GM19324 (cell line): ENCODE data around the gene CADM1.

ENCODE experiments used
- ATAC-seq: cut with Tn5 transposase; IDR thresholded peaks from one replicate; pipeline ENCODE4 v1.9.1; 2021; ENCODE audit warnings: mild to moderate bottlenecking, moderate library complexity; ENCODE audit not compliant: unreplicated experiment, low FRiP score

CADM1 gene

DNA sequence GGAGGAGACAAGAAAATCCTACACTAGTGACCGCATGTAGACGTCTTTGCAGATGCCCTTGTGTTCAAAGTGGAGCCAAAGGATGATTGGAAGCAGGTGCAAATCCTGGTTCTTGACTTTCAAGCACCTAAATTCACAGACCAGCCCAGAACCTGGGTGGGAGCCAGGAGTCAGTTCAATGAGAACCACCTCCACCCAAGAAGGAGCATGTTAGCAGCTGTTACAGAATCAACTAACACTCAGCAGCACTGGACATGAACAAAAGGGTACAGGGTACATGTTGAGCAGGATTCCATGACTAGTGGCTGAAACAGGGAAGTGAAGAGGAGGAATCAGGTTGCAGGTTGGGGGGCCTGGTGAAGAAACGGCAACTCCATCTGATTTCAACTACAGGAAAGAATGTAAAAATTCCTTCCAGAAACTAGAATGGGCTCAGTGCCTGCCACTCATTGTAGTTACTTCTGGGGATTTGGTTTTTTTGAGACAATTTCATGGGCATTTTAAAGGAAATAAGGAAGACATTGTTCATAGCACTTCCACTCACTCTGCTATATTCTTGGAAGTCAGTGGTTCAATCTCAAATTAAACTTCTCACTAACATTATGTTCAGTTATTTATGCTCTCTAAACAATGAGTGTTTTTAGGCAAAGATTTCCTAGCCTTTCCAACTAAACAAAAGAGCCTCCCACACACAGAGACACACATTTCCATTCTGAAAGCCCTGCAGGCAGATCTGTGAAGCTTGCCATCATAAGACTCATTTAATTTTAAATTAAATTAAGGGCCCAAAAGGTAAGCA, 173.3 kb downstream of the CADM1 start:
- ATAC-seq: no peak

GRCh38 chr11:115326526-115326925, 177.7 kb downstream of the CADM1 start:
- no peak for ATAC-seq

DNA sequence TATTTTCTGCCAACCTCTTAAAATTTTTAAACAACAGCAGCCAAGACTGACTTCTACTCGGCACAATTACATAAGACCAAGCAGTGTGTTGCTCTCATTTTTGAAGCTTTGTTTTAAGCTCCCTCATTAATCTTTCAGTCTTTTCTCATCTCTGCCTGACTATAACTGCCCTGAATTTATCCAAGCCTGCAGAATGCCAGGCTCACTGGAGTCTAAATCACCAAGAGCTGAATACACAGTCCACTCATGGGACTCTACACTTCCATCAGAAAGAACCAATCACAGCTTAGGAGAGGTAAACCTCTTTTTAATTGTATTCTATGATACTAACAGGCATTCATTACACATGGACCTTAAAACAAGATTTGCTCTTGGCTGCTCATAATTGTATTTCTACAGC, 178.7 kb downstream of the CADM1 start:
- no peak for ATAC-seq

GRCh38 chr11:115324581-115325432, 179.4 kb downstream of the CADM1 start:
- no peak for ATAC-seq

- no peak for ATAC-seq
Observed at GRCh38 chr11:115322553-115323203, 181.5 kb downstream of the CADM1 start.

- ATAC-seq: no peak
Observed at GRCh38 chr11:115321605-115322289, 182.5 kb downstream of the CADM1 start.

DNA sequence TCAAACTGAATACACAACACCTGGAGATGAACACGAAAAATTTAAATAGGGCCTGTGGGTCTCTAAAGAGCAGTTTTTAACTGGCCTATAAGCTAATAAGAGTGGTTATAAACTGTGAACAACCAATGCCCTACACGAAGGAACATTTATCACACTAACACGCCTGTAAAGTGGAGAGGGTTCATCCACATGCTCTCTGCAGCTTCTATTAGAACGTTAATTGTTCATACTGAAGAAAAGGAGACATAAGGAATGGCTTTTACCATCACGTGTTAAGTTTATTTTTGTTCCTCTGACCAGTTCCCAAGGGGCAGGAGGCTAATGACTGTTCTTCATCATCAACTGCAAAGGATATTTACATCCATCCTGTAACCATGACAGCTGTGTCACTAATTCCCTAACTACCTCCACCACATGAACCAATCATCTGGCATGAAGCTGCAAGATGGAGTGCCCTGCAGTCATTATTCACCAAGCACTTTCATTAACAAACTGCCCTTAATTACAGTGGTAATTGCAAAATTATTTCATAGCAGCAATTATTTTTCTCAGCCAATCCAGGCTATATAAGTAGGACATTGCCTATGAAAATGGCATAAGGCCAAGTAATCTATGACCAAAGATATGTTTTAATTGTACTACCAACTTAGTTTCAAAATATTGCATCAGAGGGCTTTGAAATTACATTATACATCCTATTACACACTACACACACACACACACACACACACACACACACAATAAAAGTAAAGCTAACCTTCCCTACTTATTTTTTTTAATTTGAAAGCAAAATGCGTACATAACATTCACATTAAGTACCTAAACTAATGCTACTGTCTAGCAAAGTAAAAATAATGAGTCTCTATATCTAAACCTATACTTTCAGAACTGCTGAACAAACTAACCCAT, 186.7 kb downstream of the CADM1 start:
- ATAC-seq: no peak

DNA sequence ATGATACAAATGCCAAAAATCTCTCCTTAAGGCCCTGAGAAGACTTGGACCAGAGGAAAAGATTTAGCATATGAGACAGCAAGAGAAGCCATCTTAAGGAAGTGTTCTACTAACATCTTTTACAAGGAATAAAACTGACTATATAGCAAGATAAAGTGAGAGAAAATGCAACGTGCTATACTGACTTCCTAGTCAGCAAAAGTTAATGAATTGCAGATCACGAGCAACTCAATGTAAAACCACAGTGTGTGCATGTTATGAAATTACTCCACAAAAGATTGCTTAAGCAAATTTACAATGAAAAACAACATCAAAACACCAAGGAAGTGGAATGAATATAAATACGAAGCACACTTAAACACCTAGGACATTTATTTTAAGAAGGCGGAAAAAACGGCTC, 187.5 kb downstream of the CADM1 start:
- ATAC-seq: no peak

- ATAC-seq: no peak
Observed at GRCh38 chr11:115314330-115314920, 189.8 kb downstream of the CADM1 start.

- ATAC-seq: no peak
Observed at GRCh38 chr11:115313224-115313838, 190.9 kb downstream of the CADM1 start.

- ATAC-seq: no peak
Observed at GRCh38 chr11:115311949-115312348, 192.3 kb downstream of the CADM1 start.

DNA sequence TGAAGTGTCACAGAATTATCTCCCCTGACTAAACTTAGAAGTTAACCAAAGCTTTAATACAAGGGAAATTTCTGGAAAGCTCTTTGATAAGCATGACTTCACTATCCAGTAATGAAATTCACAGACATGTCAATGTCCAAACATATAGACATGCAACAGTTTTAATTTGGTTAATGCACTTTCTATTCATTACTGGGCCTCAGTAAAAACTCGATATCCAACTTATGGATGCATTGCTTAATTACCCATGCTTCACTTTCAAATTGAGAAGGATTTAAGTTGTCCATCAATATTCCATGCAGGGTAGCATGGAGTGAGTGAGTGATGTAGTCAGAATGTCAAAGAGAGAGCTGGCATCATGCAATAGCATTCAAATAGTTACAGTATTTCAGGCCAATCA, 197.5 kb downstream of the CADM1 start:
- no peak for ATAC-seq

DNA sequence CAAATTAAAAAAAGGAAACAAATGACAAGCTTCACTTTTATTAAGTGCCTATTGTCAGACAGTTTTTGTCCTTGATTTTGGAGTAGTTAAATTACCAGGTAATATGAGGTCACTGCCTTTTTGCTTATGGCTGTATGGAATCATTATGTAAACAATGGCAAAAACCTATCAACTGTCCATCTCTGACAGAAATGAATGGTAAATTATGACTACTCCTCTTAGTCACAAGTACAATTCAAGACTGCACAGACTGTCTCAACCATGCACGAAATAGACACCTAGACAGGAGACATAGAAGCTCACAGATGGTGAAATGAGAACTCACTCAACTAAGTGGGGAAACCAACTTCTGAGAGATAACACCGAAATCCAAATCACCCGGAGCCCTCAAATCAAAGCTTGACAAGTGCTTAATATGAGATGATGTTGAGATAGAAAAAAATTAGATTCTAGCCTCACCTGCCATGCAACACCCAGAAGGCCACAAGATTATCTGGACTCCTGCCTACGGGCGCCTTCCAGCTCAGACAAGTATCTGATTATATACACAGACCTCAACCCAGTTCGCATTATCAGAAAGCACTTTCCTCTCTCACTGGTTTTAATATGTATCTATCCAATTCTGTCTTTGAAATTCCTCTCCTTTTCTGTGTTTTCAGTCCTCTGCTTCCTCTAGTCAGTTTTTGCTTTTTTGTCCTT, 199.3 kb downstream of the CADM1 start:
- no peak for ATAC-seq

DNA sequence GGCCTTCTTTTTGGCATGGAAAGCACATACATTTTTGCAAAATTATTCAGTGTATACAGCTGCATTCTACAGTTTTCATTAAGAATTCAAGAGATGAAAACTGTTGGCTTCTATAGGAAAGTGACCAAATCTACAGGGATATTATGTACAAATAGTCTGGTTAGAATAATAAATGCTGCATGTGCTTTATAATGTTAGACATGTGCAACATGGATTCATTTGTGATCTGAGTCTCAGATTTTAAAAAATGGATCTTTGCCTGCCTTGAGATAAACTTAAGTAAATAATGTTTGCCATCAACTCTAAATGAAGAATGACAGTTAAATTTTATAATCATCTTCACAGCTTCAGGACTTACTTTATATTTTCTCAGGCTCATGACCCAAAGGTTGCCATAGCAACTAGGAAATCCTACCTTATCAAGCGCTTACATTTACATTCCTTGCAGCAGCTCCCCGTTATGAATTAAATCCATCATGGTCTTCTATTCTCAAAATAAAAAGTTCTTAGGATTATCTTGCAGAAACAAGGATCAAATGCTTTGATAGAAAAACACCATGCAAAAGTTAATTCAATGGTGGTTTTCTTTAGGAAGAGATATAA, 200.2 kb downstream of the CADM1 start:
- no peak for ATAC-seq

- ATAC-seq: no peak
Observed at GRCh38 chr11:115302946-115303703, 201.1 kb downstream of the CADM1 start.

- ATAC-seq: no peak
Observed at GRCh38 chr11:115300660-115301428, 203.4 kb downstream of the CADM1 start.
